Retinal pigment epithelial cell (primary cell): ENCODE measurements around the gene KCNQ5.

ENCODE experiments used
- DNase-seq: peaks from one replicate; pipeline ENCODE4 v3.0.0-alpha.2; 2010; ENCODE audit warnings: low read depth
- H3K4me3 ChIP-seq: 2 replicates; pipeline ENCODE4 v1.5.1; 2011; ENCODE audit warnings: mild to moderate bottlenecking, low read length, control low read depth, moderate library complexity
- CTCF ChIP-seq: conservative IDR thresholded peaks from 2 replicates; pipeline ENCODE4 v1.5.1; 2011; ENCODE audit warnings: low read depth, low read length, control low read depth, inconsistent platforms

KCNQ5 gene

GRCh38 chr6:72699159-72699558 lies 77.3 kb downstream of the KCNQ5 start:
- no peak for DNase-seq
- TF ChIP-seq CTCF: no peak
- H3K4me3 ChIP-seq: no peak overlapping the region

DNA sequence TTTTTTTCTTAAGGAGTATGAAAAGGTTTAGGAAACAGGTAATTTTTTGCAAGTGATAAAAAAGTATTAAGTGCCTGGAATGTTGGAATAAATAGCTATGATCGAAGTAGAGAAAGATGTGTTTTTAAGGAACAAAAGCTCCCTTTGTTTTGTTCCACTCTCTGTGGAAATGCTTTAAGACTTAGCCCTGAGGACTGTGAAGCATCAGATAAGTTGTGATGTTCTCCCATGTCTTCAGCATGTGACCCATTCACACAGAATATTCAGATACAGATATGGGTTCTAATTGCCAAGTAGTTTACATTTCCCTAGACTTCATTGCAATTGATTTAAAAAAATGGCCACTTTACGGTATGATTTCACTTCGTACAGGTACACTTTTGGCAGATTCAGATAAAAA lies 80.6 kb downstream of the KCNQ5 start:
- no peak overlapping the region for H3K4me3 ChIP-seq
- no peak for DNase-seq
- TF ChIP-seq CTCF: no peak

GRCh38 chr6:72703093-72703492 lies 81.2 kb downstream of the KCNQ5 start:
- H3K4me3 ChIP-seq: no peak overlapping the region
- no peak for TF ChIP-seq CTCF
- no peak for DNase-seq

GRCh38 chr6:72704979-72705378 lies 83.1 kb downstream of the KCNQ5 start:
- no peak for DNase-seq
- no peak for TF ChIP-seq CTCF
- no peak overlapping the region for H3K4me3 ChIP-seq

- no peak for TF ChIP-seq CTCF
- DNase-seq: no peak
- no peak overlapping the region for H3K4me3 ChIP-seq
These were observed 87.6 kb downstream of the KCNQ5 start for GRCh38 chr6:72709431-72709830.

- DNase-seq: no peak
- no peak overlapping the region for H3K4me3 ChIP-seq
- TF ChIP-seq CTCF: no peak
These were observed 89.9 kb downstream of the KCNQ5 start for GRCh38 chr6:72711731-72712130.

DNA sequence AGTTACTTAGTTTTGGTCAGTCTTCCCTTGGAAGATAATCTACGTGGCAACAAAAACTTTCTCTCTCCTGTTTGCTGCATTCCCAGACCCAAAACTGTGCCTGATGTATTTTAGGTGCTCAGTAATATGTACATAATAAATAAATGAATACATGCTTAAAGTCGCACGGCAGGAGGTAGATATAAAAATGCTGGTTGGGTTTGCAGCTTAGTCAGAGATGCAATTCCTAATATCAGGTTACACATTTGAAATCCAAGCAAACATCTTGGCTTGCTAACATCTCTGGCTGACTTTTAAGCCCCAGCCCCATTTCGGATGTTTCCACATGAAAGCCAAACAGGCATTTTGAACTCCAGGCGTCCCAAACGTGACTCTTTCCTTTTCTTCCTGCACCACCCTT lies 91.0 kb downstream of the KCNQ5 start:
- no peak for TF ChIP-seq CTCF
- no peak for DNase-seq
- no peak overlapping the region for H3K4me3 ChIP-seq
